DMS53 treated with DMSO at 0.1 percent for 48 hours (cell line): Measurements from ENCODE around the gene BMX.
A peak's percentile ranks its signal among the peaks of the same experiment; 100 is the strongest.

Experiments used
- DNase-seq: peaks from one replicate; lab custom pipeline; 2025; ENCODE audit not compliant: unreplicated experiment; lab: John Stamatoyannopoulos, UW

Gene BMX

DNA sequence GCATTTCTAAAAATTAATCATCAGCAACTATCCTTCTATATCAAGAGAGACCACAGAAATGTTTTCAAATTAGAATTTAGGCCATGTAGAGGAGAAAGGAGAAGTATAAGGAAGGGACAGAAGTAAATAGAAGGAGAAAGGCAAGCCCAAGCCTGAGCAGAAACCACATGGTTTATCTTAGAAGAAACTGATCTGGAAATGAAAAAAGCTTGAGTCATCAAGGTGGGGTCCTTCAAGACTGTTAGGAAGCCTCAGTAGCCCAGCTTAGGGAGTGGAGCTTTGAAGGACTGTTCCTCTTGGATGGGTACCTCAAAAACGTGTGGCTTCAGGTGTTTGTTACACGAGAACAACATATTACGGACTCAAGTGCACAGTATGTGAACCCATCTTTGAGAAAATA lies 4.5 kb downstream of the BMX start:
- DNase-seq: no peak

DNA sequence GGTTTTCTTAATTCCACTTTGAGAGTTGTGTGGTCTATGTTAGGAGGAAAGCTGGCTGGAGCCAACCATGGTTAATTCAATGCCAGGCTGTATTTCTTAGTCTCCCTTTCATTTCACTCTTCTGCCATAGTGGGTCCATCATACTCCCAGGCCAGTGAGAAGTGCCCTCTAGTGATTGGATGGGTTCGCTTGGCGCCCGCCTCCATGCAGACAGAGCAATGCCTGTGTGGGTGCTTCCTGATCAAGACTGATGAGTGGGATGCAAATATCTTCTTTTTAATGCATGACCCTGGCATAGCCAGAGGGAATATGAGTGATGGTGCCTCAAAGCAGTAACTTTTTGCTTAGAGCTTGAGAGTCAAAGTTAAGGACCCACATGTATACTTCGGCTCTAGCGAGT lies 6.4 kb downstream of the BMX start:
- DNase-seq: no peak

DNA sequence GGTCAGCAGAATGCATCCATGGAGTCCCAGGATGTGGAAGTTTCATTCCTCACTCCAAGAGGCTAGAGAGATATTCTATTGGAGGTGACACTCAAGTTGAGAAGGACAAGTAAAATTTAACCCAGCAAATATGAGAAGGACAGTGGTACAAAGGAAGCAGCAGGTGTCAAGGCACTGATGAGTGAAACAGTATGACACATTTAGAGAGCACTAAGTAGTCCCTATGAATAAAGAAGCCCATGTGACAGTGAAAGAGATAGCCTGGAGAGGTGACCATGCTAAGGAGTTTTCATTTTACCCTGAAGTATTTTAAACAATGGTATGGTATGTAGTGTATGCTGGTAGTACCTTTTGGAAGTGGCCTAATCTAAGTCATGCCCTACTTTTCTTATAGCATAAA lies 9.2 kb downstream of the BMX start:
- no peak for DNase-seq

DNA sequence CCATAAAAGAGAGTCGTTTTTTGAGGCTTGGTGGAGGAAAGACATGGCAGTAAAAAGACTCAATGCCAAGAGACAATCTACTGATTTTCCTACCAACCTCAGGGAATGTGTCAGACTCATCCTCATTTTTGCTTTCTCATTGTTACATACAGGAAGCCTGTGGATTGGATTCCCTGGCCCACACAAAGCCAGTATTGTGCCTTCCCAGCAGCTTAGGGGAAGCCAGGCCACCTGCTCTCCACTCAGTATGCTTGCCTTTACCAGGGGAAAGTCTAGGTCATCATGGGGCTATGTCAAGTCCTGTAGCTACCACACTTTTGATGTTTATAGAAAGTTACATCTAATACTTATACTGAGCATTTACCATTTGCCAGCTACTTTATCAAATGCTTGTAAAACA lies 11.0 kb downstream of the BMX start:
- DNase-seq: peak; percentile 3

DNA sequence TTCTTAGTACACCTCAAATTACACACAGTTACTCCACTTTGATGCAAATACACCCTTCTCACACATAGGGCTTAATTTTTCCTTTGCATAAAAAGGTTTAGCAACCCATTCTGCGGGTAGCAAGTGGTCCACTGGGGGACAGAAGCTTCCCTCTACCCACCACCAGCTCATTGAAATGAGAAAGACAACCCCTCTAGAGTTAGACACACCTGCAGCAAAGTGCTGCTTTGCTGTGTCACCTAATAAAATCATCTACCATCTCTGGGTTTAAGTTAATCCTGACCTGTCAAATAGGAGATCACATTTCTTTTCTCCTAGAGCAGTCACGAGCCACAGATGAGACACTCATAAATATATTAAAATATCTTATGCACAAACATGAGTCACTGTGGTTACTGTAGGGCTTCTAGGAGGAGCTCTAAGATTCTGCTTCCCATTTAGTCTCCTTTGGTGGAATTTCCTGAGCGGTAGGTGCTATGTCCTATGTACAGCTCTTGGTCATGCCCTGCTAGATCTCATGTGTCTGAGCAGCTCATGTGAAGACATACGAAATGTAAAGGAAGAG lies 11.9 kb downstream of the BMX start:
- no peak for DNase-seq

DNA sequence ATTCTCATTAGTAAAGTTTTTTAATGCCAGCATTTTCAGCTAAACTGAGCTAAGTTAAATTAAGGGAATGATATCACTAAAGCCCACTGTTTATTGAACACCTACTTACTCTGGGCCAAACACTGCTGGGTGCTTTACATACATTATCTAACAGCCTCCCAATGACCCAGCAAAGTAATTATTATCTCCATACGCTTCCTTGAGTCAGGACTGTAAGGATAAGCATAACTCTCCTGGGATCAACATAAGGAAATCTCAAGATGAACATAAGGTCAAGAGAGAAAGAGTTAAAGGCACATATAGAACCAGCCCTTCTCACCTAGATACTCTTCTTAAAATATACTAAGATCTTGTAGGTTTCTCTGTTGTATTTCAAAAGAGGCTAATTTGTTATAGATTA lies 13.7 kb downstream of the BMX start:
- no peak for DNase-seq

DNA sequence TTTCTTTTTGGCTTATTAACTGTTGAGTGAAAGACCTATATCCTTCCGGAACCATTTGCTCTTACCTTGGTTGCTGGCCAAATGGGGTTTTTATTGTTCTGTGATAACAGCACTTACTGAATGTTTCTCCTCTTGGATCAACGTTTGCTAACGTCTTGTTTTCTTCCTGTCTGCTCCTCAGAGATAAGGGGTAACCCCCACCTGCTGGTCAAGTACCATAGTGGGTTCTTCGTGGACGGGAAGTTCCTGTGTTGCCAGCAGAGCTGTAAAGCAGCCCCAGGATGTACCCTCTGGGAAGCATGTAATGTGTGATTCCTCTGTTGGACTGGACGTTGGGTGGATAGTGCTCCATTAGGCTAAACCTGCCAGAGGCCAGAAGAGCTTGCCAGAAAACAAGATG lies 15.3 kb downstream of the BMX start:
- no peak for DNase-seq

DNA sequence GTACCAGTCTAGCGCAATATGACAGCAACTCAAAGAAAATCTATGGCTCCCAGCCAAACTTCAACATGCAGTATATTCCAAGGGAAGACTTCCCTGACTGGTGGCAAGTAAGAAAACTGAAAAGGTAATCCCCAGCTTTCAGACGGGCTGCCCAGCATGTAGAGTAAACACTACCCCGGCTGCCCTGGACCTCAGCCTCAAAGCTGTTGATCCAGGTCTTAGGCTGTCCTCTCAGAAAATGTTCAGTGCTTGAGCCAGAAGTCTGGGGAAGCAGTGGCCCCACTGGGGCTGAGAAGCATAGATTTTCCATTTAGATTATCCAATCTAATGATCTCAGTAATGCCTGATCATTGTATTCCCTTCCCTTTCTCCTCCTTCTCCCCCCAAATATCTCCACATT lies 21.9 kb downstream of the BMX start:
- peak; percentile 6 for DNase-seq

DNA sequence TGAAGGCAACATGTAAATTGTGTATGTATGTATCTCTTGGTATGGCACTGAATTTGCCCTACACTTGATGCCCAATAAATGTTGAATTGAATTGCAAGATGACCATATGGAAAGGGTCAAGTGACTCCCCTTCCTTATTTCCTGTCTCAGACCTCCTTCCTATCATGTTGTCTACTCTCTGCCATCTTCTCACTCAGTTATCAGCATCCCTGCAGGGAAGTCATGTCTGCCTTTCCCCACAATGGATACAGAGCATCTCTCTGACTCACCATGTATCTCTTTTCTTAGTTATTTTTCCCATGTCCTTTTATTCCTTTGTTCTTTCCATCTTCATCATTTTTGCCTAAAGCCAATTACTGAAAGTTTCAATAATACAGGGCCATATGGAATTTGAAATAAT lies 22.5 kb downstream of the BMX start:
- DNase-seq: no peak

DNA sequence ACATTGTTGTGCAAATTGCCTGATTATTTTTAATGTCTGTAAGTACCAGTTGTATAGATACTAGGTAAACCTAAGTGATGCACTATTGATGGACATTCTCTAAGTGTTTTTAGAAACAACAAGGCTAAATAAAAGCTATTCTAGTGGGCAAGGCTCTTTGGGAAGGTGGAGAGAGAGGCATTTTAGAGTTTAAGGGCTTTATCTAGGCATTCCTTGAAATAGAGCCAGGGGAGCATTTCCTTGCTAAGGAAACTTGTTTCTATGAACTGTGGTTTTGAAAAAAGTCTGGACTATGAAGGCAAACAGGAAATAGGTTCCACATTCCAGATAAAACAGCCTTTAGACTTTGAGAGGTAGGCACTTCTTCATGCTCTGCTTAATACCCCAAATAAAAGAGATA lies 23.8 kb downstream of the BMX start:
- DNase-seq: peak; percentile 37

DNA sequence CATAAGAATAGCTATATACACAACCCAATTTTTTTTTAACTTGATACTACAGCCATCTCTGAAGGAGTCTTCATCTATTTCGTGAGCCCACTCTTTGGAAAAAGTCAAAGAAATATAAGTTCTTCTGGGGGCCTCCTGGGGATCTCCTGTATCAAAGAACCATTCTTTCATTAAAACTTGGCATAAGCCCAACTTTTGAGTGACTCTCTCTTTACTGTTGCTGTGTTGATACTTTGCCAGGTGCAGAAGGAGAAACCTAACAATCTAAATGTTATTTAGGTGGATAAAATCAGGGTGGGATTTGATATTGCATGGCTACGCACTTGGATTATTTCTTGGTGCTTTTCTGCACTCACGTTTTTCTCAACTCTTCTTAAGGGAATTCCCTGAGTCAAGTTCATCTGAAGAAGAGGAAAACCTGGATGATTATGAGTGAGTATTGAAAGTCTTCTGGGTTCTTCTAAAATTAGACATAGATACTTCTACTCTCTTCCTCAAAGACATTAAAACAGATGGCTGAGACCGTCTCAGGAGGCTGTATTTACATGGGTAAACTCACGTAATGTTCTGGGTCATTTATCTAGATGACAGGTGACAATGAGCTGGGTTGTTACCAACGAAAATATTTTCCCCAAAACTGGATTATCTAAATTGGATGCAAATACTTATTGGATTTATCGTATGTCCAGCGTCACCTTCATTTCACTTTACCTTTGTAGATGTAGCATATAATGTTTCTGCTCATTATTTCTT lies 25.2 kb downstream of the BMX start:
- DNase-seq: peak; percentile 36

DNA sequence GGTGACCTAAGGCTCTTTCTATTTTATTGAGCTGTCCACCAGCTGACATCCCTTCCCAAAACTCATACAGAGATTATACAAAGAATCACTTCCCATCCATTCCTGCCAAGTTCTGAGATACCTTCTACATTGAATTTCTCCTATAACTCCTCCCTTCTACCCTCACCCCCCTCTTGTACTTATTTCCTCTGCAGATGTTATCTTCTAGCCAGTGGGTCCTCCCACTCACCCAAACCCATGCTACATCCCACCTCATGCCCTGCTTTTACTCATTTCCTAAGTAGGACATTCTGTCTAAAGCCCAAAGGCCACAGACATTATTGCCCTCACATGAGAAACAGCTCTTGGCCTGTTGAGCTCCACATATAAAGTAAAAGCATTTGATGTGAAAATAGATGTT lies 28.6 kb downstream of the BMX start:
- DNase-seq: no peak

DNA sequence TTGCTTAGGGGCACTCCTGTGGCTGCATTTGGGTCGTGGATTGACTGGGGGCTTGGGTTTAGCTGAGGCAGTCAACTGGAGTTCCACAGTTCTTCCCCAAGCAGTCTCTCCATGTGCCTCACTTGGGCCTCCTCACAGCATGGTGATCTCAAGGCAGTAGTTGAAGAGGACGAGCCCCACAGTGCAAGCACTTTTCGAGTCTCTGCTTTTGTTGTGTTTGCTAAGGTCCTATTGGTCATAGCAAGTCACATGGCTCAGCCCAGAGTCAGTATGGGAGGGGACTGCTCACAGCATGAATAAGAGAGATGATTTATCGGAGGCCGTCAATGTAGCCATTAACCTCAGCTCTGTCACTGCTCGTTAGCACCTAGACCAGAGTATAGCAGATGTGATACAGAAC lies 29.7 kb downstream of the BMX start:
- DNase-seq: no peak

DNA sequence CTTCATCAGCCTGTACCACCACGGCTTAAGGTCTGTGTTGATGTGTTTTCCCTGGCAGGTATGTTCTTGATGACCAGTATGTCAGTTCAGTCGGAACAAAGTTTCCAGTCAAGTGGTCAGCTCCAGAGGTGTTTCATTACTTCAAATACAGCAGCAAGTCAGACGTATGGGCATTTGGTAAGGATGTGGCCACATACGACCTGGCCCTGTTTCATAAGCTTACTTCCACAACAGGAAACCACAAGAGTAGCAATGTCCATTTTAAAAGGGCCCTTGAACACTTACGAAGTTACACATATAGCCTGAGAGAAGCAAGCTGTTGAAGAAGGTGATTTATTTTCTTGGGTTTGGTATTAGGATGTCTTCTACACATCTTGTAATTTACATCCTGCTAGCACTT lies 46.1 kb downstream of the BMX start:
- DNase-seq: no peak

DNA sequence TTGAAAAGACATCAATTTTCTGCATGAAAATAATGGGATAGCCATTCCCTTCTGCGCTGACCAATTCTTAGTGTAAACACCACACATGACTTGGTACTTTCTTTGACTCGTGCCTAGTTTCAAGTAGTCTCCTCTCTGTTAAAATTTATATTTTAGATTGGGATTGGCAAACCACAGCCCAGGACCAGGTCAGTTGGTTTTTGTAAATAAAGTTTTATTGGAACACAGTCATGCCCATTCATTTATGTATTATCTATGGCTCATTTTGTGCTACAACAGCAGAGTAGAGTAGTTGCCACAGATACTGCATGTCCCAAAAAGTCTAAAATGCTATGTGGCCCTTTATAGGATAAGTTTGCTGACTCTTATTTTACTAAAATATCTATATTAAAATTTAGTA lies 46.7 kb downstream of the BMX start:
- no peak for DNase-seq

DNA sequence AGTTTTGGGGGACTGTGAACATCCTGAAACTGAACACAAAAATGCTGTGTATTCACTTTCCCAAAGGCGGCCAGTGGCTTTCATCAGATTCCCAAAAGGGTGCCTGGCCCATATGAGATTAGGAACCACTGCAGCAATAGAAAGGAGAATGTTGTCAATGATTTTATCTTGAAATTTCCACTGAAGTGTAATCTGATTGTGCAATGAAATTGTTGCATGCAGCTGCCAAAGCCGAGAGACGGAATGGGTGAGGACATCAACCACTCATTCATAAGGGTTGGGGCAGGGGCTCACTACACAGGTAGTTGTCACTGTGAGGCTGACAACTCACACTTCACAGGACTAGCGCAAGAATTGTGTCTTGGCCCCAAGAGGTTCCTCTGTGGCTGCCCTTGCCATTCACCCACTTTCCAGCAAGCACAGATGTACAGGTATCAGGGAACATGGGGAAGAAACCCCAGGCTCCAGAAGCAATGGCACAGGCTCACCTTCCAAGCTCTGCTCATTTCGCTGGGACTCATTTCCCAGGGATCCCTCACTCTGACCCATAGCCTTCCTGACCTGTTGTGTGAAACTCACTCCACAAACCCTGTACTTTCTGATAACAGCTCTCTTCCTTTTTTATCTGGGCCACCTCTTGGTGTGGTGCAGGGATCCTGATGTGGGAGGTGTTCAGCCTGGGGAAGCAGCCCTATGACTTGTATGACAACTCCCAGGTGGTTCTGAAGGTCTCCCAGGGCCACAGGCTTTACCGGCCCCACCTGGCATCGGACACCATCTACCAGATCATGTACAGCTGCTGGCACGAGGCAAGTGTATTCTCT lies 48.8 kb downstream of the BMX start:
- DNase-seq: no peak

DNA sequence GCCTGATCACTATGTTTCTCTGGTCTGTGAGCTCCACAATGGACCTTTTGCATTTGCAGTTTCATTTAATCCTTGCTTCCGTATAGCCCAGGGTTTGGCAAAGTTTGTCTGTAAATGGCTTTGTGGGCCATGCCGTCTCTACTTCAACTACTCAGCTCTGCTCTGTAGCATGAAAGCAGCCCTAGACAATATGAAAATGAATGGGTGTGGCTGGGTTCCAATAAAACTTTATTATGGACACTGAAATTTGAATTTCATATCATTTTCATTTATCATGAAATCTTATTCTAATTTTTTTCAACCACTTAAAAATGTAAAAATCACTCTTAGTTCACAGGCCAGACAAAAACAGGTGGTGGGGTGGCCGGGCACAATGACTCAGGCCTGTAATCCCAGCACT lies 58.6 kb downstream of the BMX start:
- DNase-seq: no peak

DNA sequence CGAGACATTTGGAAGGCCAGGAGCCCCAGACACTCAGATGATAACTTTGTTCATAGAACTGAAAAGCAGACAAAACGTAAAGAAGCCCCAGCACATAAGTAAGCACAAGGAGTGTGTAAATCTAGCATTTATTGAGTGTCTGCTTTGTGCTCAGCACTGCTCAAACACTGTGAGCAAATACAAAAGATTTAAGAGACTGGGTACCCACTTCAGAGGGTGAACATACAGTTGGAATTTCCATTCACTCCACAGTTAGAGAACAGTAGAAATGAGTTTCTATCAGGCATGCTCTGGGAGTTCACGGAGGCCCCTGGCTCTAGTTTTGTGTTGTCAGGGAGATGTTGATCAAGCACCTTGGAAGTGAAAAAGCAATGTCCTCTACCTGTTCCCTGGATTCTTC lies 60.3 kb downstream of the BMX start:
- no peak for DNase-seq

DNA sequence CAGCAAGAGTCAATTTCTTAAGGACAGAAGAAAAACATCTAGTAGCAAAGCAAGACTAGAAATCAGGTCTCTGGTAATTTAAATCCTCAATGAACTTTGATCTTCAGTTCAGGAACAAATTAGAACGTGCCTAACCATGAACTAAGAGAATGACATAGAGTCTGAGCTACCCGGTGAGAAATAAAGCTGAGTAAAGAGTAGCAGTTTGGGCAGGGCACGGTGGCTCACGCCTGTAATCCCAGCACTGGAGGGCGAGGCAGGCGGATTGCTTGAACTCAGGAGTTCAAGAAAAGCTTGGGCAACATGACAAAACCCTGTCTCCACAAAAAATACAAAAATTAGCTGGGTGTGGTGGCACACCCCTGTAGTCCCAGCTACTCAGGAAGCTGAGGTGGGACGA lies 62.4 kb downstream of the BMX start:
- no peak for DNase-seq

DNA sequence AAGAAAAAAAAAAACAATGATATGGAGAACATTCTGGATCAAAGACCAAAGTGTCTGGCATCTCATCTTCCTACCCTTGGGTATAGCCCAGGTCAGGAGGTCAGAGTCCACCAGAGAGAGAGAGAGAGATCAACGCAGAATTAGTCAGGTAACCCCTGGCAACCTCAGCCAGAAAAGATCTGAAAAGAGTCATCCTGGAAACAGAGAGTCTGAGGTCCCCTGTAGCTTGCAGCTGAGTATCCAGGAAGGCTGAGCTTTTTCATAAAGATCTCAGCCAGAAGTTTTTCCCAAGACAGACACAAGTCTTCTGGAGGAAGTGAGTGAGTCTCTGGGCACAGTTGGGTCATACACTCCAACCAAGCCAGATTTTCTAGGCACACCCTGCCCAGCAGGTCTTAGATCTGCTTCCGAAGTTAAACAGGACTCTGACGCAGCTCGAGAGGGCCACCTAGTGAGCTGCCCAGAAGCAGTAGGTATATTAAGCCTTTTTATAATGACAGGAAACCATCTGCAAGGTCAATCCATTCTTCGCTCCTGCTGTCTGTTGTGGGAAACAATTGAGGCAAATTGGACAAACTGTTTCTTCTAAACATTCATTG lies 64.5 kb downstream of the BMX start:
- peak; percentile 62 for DNase-seq

DNA sequence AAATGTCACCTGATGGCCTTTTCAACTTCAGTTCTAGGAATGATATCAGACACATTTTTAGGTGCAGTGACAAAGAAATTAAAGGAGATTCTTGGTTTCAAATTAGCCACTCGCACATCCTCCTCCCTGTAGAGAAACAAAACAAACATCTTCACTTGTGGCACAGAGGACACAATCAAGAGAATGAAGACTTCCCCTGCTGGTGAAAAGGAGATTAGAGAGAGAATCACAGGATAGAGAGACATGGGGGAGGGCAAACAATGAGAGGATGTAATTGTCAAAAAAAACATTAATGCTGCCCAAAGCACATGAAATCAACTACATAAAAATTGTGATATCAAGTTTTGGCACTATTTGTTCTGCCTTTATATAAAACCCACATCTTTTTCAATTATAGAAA lies 65.6 kb downstream of the BMX start:
- DNase-seq: no peak

DNA sequence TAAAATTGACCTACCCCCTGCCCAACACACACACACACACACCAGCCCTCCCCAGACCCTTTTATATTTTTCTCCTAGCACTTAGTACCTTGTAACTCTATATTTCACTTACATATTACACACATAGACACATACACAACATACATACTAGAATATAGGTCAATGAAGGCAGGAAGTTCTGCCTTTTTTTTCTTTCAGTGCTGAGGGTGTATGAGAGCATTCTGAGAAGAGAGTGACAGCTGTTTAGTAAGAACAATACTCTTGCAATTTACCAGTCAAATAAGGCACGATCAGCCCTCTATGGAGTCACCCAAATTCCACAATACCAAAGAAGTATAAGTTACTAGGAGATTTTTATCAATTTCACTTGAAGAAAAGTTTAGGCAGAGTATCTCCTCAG lies 66.7 kb downstream of the BMX start:
- no peak for DNase-seq
